DMS53 treated with DMSO at 0.1 percent for 48 hours (cell line): ENCODE measurements around the gene ITIH5.
A peak's percentile ranks its signal among the peaks of the same experiment; 100 is the strongest.
"Not testable (repeated sequence)": the region's sequence is repeated elsewhere in the genome, so short reads cannot be mapped to it uniquely, and the experiment has no call there.

ENCODE experiments used
- DNase-seq: peaks from one replicate; lab custom pipeline; 2025; ENCODE audit not compliant: unreplicated experiment; lab: John Stamatoyannopoulos, UW

Gene ITIH5

DNA sequence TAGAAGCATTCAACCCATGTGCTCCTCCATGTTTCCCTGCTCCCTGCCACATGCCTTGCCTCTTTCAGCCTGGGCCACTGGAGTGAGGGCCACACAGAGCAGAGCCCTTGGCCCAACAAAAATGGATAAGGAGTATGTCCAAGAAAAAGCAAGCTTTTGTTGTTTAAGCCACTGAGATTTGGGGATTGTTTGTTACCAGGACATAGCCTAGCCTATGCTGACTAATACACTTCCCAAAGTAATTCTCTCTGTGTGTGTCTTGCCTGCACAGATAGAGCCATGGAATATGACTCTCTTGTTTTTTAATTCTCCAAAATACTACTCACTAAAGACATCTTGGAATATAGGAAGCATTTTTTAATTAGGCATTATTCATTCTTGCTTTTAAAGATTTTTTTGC lies 22.8 kb upstream of the ITIH5 start:
- DNase-seq = no peak

GRCh38 chr10:7687228-7687907 lies 20.6 kb upstream of the ITIH5 start:
- DNase-seq = peak; percentile 92

DNA sequence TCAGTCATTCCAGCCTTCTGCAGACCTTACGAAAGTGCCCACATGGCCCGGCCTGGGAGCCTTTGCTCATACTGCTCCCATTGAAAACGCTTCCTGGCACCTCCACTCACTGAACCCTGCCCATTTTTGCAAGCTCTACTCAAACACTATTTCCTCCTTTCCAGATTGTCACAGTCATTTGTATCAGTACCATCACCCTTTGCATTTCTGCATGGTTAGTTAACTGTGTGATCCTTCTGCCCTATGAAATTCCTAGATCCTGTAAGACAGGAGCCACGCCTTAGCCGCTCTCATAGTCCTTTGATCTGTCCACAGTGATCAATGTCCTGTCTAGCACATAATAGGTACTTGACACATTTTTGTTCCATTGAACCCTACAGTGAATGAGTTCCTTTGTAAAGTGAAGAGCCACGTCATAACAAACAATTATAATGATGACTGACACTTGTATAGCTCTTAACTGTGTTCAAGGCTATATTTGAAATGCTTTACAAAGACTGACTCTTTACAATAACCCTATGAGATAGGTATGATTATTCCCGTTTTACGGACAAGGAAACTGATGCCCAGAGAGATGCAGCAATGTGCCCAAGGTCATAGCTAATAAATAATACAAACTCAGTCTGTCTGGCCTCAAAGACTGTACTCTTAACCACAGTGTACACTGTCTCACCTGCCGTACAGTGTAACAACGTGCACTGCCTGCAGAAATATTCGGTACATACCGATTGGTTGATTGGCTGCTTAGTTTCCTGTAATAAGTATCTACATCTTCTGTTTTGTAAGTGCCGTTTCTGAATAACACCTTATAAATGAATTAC lies 19.8 kb upstream of the ITIH5 start:
- peak; percentile 58 for DNase-seq

DNA sequence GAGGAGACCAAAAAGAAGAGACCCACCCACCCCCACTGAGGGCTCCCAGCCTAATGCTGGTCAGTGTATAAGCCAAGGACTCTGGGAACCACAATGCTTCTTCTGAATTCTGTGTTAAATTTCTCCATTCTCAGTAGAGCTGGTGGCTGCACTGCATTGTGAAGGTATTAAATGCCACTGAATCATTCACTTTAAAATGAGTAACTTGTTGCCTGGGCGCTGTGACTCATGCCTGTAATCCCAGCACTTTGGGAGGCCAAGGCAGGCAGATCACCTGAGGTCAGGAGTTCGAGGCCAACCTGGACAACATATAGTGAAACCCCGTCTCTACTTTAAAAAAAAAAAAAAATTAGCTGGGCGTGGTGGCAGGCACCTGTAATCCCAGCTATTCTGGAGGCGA lies 13.3 kb upstream of the ITIH5 start:
- DNase-seq = not testable (repeated sequence)

- DNase-seq = no peak
Measured at GRCh38 chr10:7679256-7679655, 12.5 kb upstream of the ITIH5 start.

GRCh38 chr10:7672341-7673134 lies 5.8 kb upstream of the ITIH5 start:
- no peak for DNase-seq

DNA sequence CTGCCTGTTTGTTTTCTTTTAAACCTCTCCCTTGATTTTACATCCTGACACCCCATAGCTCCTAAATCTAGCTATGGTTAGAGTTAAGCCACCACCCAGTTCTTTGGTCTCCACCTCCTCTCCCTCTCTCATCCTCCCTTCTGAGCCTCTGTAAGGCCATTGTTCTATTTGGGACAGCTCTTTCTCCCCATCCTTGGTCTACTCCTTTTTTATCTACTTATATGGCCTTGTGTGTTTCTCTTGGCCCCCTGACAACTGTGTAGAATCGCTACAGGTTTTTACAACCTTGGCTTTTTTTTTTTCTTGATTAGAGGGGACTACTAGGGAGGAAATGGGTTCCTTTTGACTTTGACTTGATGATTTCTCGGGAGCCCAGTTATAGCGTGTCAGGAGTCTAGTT lies 3.4 kb upstream of the ITIH5 start:
- no peak for DNase-seq

DNA sequence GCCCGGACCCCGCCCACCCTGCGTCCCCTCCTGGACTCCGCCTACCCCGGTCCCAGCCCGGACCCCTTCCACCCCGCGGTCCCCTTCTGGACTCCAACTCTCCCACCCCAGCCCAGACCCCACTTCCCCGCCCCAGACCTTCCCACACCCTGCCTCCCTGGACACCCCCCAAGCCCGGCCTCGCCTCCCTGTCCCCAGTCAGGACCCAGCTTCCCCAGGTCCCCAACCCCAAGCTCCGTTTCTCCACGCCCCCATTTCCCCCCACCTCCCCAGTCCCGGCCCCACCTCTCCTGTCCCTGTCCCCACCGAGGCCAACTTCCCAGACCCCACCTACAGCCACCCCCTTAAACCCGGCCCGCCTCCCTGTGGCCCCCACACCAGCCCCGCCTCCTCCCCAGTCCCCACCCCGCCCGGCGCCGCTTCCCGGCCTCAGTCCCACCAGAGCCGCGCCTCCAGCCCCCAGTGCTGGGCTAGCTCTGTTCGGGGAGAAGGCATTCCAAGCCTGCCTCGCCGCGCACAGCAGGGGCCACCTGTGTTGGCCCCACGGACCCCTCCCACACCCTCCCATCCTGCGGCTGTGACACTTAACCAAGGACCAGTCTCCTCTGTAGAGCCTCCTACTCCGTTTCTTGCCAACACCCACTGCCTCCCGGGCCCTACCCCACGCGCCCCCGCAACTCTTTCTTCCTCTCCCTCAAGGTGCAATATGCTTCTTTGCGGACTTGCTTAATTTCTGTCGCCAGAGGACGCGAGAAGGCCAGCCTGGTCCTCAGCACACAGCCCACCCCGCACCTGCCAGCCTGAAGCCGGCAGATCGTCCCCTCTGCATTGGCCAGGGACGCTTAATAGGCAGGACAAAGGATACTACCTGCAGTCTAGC lies 736 bp upstream of the ITIH5 start:
- DNase-seq = no peak

GRCh38 chr10:7665767-7666166 lies 999 bp downstream of the ITIH5 start:
- DNase-seq = no peak

DNA sequence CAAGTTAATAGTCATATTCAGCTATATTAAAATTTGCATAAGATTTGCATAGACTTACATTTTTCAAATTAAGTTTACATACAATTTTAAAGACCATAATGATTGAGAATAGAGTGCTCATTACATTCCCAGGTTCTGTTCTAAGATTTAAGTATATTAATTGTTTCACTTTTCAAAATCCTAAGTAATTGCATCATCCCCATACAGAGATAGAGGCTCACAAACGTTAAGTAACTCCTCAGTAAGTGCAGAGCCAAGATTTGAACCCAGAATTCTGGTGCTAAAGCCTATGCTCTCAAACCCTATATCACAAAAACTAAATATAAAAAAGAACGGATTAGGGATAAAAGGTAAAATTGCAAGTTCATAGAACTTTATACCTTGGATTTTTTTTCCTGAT lies 2.1 kb downstream of the ITIH5 start:
- no peak for DNase-seq

- no peak for DNase-seq
Measured at GRCh38 chr10:7662522-7662921, 4.2 kb downstream of the ITIH5 start.

DNA sequence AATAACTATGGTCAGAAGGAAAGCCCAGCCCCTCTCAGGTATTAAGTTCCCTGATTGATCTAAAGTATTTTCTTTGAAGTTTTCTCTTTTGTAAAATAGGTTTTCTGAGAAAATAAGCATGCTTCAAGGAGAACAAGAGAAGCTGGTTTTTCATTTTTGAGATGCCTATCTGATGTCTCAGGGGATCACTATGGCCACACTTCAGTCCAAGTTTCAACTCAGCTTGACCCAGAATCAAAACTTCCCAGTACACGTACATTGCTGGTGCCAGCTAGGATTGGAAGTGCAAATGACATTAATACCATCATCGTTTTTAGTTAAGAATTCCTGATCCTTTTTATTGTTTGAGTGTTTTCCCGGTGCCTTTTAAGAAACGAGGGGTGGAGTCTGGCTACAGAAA lies 7.2 kb downstream of the ITIH5 start:
- no peak for DNase-seq

GRCh38 chr10:7657552-7657951 lies 9.2 kb downstream of the ITIH5 start:
- DNase-seq = no peak

DNA sequence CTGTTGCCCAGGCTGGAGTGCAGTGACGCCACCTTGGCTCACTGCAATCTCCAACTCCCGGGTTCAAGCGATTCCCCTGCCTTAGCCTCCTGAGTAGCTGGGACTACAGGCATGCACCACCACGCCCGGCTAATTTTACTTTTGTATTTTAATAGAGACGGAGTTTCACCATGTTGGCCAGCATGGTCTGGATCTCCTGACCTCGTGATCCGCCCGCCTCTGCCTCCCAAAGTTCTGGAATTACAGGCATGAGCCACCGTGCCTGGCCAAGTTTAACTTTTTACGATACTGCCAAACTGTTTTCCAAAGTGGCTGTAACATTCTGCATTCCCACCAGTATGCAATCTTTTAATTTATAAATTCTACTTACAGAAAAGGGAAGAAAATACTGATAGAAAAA lies 9.7 kb downstream of the ITIH5 start:
- not testable (repeated sequence) for DNase-seq

GRCh38 chr10:7651853-7652470 lies 14.8 kb downstream of the ITIH5 start:
- no peak for DNase-seq

DNA sequence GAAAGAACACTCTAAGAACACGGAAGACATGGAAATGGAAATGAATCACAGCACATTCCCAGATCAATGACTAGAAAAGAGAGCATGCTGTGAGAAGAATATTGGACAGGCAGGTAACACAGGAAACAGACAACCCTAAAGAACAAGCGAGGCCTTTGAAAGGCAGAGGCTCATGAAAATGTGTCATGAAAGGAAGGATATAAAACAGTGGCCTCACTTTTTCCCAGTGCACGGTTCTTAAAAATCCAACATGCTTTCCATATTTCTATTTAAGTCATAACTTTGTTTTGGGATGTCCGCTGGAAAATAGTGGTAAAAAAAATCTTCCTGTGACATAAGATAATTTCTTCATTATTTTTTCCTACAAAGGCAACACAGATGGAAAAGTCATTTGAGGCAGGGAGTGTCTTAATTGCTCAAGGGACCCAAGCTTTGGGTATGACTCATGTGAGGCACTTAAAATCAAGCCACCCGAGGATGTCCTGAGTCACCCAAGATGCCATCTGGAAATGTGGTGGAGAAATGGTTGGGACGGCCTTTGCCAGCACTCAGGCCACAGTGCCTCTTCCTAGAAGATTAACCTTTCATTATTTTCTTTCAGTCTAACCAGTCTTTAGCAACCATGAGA lies 17.0 kb downstream of the ITIH5 start:
- no peak for DNase-seq

- DNase-seq = no peak
Measured at GRCh38 chr10:7647062-7647664, 19.6 kb downstream of the ITIH5 start.

- DNase-seq = no peak
Measured at GRCh38 chr10:7642491-7643011, 24.2 kb downstream of the ITIH5 start.

GRCh38 chr10:7635408-7636125 lies 31.2 kb downstream of the ITIH5 start:
- no peak for DNase-seq
